GM13977 (cell line): Measurements from ENCODE around the gene MBD6.

Source experiments
- DNase-seq: peaks from one replicate; pipeline ENCODE4 v3.0.0; 2012; ENCODE audit warnings: low spot score
- CTCF ChIP-seq: IDR thresholded peaks from 2 replicates; pipeline ENCODE4 v1.5.1; 2012; ENCODE audit warnings: mild to moderate bottlenecking, control low read depth; ENCODE audit not compliant: insufficient read depth; ENCODE audit errors: extremely low read depth, missing control alignments
- in situ Hi-C: fragments of 300-500 bp; cut with MboI; formaldehyde crosslinking; loops from one replicate; pipeline ENCODE4 v1.12.0; 2022; ENCODE audit warnings: low sequenced_read_pairs, low pct_unique_long_range_greater_than_20kb, mixed read lengths, inconsistent platforms; ENCODE audit not compliant: unreplicated experiment

Gene MBD6

DNA sequence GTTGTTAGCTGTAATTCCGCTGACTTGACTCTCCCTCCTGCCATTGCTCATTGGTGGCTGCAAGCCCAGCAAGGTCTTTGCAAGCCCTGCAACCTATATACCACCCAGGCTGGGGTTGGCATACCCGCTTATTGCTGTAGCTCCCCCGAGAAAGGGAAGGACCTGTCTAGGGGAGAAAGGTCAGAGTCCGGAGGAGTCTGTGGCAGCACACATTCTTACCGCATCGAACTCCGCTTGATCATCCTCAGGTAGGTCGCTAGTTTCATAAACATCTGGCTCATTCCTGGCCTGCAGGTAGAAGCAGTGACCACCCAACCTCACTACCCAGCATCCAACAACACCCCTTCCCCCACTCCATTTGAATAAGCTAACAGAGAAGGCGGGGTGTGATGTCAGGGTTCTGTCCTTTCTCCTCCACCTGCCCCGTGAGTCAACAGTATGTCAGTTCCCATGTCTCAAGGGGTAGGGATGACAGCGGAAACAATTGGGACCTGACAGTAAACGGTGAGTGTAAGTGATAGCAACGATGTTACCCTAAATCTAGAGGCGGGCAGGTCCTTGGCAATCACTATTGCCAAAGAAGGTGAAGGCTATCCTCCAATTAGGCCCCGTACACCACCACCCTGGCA is 23.3 kb downstream of the MBD6 start:
- no peak for TF ChIP-seq CTCF
- in situ Hi-C loops = no loop called here
- DNase-seq = no peak

GRCh38 chr12:57546438-57547287 is 24.0 kb downstream of the MBD6 start, which contains the start of gene DCTN2:
Gene DCTN2, minus strand, starts transcription at chr12:57547192. Its CDS starts 129 bp downstream, at chr12:57547063.
- DNase-seq = peak; percentile 99
- no peak for TF ChIP-seq CTCF
- in situ Hi-C loops = no loop called here

DNA sequence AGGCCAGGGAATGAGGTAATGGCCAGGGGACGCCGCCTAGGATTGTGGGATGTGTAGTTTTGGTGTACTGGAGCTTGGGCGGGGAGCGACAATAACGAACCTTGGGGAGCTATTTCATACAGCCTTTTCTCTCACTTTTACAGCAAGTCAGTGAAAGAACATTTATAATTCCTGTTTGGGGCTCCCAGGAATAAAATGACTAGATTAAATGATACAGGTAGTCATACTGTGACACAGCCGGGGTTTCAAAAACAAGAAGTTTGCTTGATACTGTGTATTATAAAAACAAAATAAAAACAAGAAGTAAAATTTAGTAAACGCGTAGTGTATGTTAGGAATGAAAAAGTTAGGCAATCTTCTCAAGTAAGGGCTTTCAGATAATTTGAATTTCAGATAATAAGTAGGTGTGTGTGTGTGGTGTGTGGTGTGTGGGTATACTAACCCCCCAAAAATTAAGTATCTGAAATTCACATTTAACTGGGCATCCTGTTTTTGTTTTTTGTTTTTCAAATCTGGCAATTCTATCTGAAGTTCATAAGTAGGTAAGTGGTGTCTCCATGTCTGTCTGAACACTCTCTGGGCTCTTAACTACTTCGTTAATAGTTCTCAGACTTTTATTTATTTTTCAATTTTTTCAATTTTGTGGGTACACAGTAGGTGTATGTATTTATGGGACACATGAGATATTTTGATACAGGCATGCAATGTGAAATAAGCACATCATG is 24.8 kb downstream of the MBD6 start:
- no peak for TF ChIP-seq CTCF
- DNase-seq = no peak
- in situ Hi-C loops = no loop called here

- DNase-seq = no peak
- in situ Hi-C loops = no loop called here
- TF ChIP-seq CTCF = no peak
Measured at GRCh38 chr12:57548013-57548315, 25.3 kb downstream of the MBD6 start.

DNA sequence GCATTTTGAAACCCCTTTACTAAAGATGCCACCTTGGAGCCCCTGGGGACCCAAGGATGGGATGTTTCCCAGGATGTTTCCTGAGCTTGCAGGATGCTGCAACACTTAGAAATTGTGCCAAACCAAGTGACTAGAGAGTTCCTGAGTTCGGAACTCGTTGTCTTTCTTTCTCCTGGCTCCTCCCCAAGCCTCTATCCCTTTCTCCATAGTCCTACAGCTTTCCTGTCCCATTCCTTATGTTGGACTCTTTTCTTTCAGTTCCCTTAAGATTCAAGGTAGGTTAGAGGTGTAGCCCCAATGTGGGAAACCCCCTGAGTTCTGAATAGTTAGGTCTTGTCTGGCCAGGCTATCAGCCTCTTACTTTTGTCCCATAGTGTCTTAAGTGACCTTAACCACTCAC is 25.9 kb downstream of the MBD6 start:
- in situ Hi-C loops = no loop called here
- TF ChIP-seq CTCF = no peak
- no peak for DNase-seq

DNA sequence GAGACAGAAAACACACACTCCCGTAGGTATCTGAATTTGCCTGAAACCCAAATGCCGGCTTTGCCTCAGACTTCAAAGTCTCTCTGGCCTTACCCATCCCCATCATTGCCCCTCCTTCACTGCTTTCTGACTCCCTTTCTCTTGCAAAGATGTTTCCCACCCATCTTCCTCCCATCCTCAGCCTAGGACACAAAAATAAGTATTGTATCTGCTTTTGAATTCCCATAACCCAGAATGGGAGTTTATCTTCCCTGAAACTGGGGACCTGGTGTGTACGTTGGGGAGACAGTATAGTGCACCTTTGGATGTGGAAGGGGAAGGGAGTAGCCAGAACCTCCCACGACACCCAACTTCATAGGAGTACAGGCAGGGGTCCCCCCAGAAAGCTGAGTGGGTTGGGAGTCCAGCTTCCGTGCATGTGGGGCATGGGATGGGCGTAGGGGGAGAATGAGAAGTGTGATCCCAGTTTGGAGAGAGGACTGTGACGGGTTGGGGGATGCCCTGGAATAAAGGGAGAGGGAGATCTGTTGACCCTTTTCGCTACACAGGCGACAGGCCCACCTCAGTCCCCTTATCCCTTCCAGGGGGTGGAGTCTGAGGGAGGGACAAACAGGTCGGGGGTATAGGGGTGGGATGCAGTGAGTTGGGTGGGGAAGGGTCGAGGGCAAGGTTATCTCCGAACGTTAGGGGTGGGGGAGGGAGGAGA is 26.7 kb downstream of the MBD6 start:
- TF ChIP-seq CTCF = no peak
- no peak for DNase-seq
- in situ Hi-C loops = no loop called here
